Right lobe of liver (tissue), 4 donors: ENCODE data around the gene CASP7.

Experiments
- CTCF ChIP-seq, 4 donors: fragments of 200-600 bp in 3 of 4; fragments of 450-650 bp in 1 of 4; IDR thresholded peaks; one replicate each; pipeline versions ENCODE4 v1.5.1 to v1.8.0; 2016 to 2022; ENCODE audit warnings: antibody characterized with exemption in 4 of 4, mild to moderate bottlenecking in 2 of 4
- POLR2A ChIP-seq: fragments of 450-650 bp; IDR thresholded peaks from one replicate; pipeline ENCODE4 v1.6.1; 2017; ENCODE audit warnings: antibody characterized with exemption, mild to moderate bottlenecking
- donor health status: DM: no; HTN: no; CAD: no.
- donor health status: DM: no; HTN: no; CAD: no.
- donor health status: DM: no; HTN: yes; CAD: no.

GRCh38 chr10:113709221-113709838 is 29.6 kb downstream of the CASP7 start:
- TF ChIP-seq CTCF (IDR thresholded peaks at IDR 0.05) (no peak), POLR2A (no peak)
